ENCODE measurements around the gene FARS2. TPM values are rescaled to one million over a fixed set of nuclear protein-coding genes. Genes with fewer than 3 reads are reported as not detected.

FARS2 gene
- total and polyA plus RNA-seq, 5 donors: 13.9 to 19.6 (median 16.7) TPM

DNA sequence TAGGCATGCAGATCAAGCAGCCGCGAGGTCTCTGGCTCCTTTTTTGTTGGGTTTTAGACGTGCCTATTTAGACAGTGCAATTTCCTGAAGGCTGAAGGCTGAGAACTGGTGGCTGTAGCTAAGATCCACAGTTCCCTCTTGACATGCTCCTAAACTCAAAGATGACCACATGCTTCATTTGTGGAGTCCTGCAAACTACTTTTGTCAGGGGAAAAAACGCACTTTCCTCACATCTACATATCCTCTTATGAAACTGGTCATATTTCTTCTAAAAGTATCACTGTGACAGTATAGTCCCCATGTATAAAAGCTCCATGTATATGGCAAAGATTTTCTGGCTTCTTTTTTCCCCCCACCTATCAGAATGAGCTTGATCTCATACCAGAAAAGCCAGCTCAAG, 31.2 kb upstream of the FARS2 start:
- Histone ChIP-seq H3K27me3 (ENCODE audit: control insufficient read depth, insufficient read depth) (no peaks in the 10 kb centered on the region), H3K9me3 (ENCODE audit: control insufficient read depth, low read length) (no peaks in the 10 kb centered on the region), H3K4me1 (ENCODE audit: control insufficient read depth, insufficient read depth, low read length) (no peaks in the 10 kb centered on the region), H3K27ac (ENCODE audit: low read length) (no peak overlapping the region), H3K4me3 (ENCODE audit: low read length) (no peak overlapping the region)
- intact Hi-C loops (cut with DNase I): no loop called here
- no peak for DNase-seq
- WGBS: 76% methylated on average over 4 of the region's 4 CpGs
- ATAC-seq: no peak

DNA sequence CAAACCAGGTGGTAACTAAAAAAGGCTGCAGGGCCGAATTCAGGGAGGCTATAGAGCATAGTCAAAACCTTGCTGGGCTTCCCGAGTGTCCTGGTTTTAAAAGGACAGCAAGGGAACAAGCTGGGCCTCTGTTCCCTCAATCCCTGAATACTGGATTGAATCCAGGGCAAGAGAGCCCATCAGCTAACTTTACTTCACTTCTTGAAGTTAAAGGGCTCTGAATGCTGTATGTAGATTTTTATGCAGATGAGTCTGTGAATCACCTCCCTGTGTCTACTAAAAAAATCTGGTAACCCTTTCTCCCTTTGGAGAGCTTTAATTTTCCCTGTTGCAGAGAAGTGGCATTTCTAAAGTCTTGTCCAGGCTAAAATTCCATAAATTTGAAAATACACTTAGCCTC, 30.0 kb upstream of the FARS2 start:
- 85% methylated on average over 2 of the region's 2 CpGs for WGBS
- DNase-seq (no peak), ATAC-seq (no peak)
- H3K27me3 ChIP-seq (ENCODE audit: control insufficient read depth, insufficient read depth): no peaks in the 10 kb centered on the region
- H3K4me1 ChIP-seq (ENCODE audit: control insufficient read depth, insufficient read depth, low read length): no peaks in the 10 kb centered on the region
- H3K27ac ChIP-seq (ENCODE audit: low read length): no peak overlapping the region
- no peak overlapping the region for H3K4me3 ChIP-seq (ENCODE audit: low read length)
- intact Hi-C loops (cut with DNase I): no loop called here
- H3K9me3 ChIP-seq (ENCODE audit: control insufficient read depth, low read length): no peaks in the 10 kb centered on the region

DNA sequence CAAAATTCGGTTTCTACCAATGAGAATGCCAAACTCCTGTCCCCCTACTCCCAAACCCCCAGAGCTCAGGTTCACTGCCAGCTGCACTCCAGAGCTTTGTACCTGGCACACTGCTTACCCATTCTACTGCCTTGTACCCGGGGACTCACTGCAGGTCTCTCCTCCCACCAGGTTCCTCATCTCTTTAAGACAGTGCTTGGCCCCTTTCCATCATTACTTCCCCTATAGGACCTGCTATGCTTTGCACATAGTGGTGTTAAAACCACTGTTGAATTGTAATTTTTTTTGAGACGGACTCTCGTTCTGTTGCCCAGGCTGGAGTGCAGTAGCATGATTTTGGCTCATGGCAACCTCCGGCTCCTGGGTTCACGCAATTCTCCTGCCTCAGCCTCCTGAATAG, 26.4 kb upstream of the FARS2 start:
- ATAC-seq (peak in 1 of 2 donors; percentile 35), DNase-seq (no peak)
- Histone ChIP-seq H3K4me3 (ENCODE audit: low read length) (no peak overlapping the region), H3K4me1 (ENCODE audit: control insufficient read depth, insufficient read depth, low read length) (no peaks in the 10 kb centered on the region), H3K27ac (ENCODE audit: low read length) (no peak overlapping the region), H3K27me3 (ENCODE audit: control insufficient read depth, insufficient read depth) (no peaks in the 10 kb centered on the region), H3K9me3 (ENCODE audit: control insufficient read depth, low read length) (no peaks in the 10 kb centered on the region)
- intact Hi-C loops (cut with DNase I): no loop called here
- WGBS: 73% methylated on average over 6 of the region's 6 CpGs

DNA sequence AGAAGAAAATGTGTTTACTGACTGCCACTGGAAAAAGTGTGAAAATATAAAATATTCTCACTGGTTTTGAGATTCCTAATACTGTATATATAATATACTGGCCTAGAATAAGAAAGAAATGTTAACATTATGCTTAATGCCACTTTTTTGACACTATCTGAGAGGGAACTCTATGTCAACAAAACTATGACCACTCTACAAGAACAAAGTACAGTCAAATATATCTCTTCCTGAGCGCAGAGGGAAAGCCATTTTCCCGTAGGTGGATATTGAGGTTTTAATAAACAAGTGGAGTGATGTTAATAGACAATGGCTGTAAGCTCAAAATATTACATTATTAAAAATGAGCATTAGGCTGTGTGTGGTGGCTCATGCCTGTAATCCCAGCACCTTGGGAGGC, 25.5 kb upstream of the FARS2 start:
- Histone ChIP-seq H3K4me1 (ENCODE audit: control insufficient read depth, insufficient read depth, low read length) (no peaks in the 10 kb centered on the region), H3K27ac (ENCODE audit: low read length) (no peak overlapping the region), H3K4me3 (ENCODE audit: low read length) (no peak overlapping the region), H3K9me3 (ENCODE audit: control insufficient read depth, low read length) (no peaks in the 10 kb centered on the region), H3K27me3 (ENCODE audit: control insufficient read depth, insufficient read depth) (no peaks in the 10 kb centered on the region)
- DNase-seq (no peak), ATAC-seq (no peak)
- intact Hi-C loops (cut with DNase I): no loop called here
- WGBS: 98% methylated on average over 2 of the region's 2 CpGs

DNA sequence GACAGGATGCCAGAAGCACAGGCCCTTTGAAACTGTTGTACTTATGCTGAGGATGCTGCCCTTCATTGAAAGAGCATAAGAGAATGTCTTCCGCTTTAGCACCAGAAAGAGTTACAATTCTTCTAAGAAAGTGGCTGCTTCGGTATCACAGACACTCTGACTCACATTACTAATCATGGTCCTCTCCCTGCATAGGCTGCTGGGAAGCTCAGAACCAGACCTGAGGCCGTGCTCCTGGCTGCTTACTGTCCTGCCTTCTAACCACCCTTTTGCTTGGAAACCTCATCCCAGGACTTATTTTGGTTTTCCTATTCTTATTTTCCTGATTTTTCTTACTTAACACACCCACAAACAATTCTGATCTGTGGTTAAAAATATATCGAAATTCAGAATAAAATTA, 23.5 kb upstream of the FARS2 start:
- H3K4me1 ChIP-seq (ENCODE audit: control insufficient read depth, insufficient read depth, low read length): no peaks in the 10 kb centered on the region
- DNase-seq: no peak
- H3K27me3 ChIP-seq (ENCODE audit: control insufficient read depth, insufficient read depth): no peaks in the 10 kb centered on the region
- no peak for ATAC-seq
- H3K4me3 ChIP-seq (ENCODE audit: low read length): no peak overlapping the region
- no peaks in the 10 kb centered on the region for H3K9me3 ChIP-seq (ENCODE audit: control insufficient read depth, low read length)
- intact Hi-C loops (cut with DNase I): no loop called here
- H3K27ac ChIP-seq (ENCODE audit: low read length): no peak overlapping the region
- 87% methylated on average over 4 of the region's 4 CpGs for WGBS

DNA sequence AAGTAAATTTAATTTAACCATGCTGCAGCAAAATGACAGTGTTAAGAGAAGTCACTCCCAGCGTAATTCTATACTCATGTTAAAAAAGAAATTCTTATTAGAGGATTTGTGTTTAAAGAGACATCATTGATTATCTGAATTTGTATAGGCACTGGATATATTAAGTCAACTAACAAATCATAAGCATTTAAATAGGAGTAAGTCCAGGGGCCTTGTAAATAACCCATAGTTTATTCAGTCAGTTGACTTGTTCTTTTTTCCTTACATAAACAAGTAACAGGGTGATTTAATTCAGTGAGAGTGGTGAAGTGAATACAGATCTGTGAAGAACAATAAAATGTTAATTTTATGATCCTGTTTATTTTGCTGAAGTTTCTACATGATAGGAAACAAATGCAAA, 23.0 kb upstream of the FARS2 start:
- intact Hi-C loops (cut with DNase I): no loop called here
- Histone ChIP-seq H3K4me3 (ENCODE audit: low read length) (no peak overlapping the region), H3K9me3 (ENCODE audit: control insufficient read depth, low read length) (no peaks in the 10 kb centered on the region), H3K4me1 (ENCODE audit: control insufficient read depth, insufficient read depth, low read length) (no peaks in the 10 kb centered on the region), H3K27me3 (ENCODE audit: control insufficient read depth, insufficient read depth) (no peaks in the 10 kb centered on the region), H3K27ac (ENCODE audit: low read length) (no peak overlapping the region)
- DNase-seq (no peak), ATAC-seq (no peak)
- 94% methylated on average over 1 of the region's 1 CpG for WGBS

DNA sequence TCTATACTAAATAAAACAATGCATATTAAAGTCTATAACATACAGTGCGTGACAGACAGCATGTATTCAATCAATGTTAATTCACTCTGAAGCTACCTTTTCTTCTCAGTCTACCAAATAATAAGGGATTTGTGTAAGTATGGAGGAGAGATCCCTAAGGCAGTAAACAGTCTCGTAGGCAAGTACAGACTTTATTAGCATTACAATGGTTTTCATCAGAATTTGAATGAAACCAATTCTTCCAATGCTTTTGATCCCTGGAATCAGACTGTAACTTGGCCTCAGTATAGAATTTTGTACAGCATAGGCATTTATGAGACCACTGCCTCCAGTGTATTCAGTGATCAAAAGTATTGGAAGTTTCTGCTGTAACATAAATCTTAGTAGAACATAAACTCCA, 20.1 kb upstream of the FARS2 start:
- Histone ChIP-seq H3K27me3 (ENCODE audit: control insufficient read depth, insufficient read depth) (no peaks in the 10 kb centered on the region), H3K4me3 (ENCODE audit: low read length) (no peak overlapping the region), H3K4me1 (ENCODE audit: control insufficient read depth, insufficient read depth, low read length) (no peaks in the 10 kb centered on the region), H3K27ac (ENCODE audit: low read length) (no peak overlapping the region), H3K9me3 (ENCODE audit: control insufficient read depth, low read length) (no peaks in the 10 kb centered on the region)
- ATAC-seq: no peak
- intact Hi-C loops (cut with DNase I): no loop called here
- no peak for DNase-seq
- 92% methylated on average over 2 of the region's 2 CpGs for WGBS

DNA sequence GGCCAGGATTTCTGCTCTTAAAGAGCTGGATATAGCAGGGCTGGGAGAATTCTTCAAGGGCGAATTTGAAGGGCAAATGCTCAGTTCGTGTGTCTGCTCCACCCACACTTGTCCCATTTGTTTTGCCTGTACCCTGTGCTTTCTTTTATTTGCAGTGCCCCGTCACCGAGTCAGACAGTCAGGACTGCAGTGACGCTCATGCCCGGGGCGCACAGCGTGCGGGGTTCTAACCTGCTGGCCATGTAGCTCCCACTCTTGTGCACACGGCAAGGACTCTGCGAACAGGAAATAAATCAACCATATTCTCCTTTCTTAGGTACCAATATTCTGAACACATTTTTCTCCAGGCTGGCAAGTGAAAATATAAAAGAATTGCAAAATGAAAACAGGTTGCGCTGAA, 18.2 kb upstream of the FARS2 start:
- no peak for ATAC-seq
- H3K4me3 ChIP-seq (ENCODE audit: low read length): no peak overlapping the region
- 93% methylated on average over 12 of the region's 12 CpGs for WGBS
- H3K27ac ChIP-seq (ENCODE audit: low read length): no peak overlapping the region
- no peaks in the 10 kb centered on the region for H3K4me1 ChIP-seq (ENCODE audit: control insufficient read depth, insufficient read depth, low read length)
- H3K9me3 ChIP-seq (ENCODE audit: control insufficient read depth, low read length): no peaks in the 10 kb centered on the region
- DNase-seq: no peak
- H3K27me3 ChIP-seq (ENCODE audit: control insufficient read depth, insufficient read depth): no peaks in the 10 kb centered on the region
- intact Hi-C loops (cut with DNase I): no loop called here

DNA sequence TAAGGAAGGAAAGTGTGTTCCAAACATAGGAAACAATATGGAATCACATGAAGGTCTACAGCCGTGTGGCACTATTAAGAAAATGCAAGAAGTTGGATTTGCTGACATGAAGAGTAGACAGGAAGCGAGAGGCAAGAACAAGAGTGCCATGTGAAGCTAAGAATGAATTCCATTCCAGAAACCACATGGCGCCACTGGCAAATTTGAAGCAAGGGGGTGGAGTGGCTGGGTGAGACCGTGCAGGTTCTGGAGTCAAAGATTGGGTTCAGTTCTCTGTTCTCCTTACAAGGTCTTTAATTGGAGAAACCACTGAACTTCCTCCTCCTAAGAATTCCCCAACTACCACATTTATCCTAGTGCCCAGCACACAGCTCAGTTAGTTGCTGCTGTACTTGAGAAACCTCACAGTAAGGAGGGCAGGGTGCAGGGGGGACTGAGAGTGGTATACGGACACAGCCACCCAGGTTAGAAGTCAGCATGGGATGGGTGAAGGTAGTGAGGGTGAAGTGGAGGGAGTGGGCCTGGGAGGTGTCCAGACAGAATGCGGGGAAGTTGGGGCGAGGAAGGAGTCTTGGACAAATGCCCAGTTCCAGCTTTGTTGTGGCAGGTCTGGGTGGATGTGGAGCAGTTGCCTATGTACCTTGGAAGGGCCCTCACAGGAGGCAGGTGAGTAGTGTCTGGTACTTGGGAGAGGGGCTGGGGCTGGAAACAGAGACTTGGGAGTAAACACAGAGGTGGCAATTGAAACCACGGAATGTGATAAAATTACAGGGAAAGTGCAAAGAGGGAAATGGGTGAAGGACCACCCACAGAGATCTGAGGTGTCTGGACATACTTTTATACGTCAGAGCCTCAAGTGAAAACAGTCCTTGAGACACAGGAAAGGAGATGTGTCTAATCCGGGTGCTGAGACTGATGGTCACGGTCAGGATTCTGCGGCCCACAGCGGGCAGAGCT, 14.9 kb upstream of the FARS2 start:
- no peaks in the 10 kb centered on the region for H3K9me3 ChIP-seq (ENCODE audit: control insufficient read depth, low read length)
- H3K4me3 ChIP-seq (ENCODE audit: low read length): no peak overlapping the region
- DNase-seq (no peak), ATAC-seq (peak in 1 of 2 donors; percentile 38)
- WGBS: 84% methylated on average over 13 of the region's 13 CpGs
- no peak overlapping the region for H3K27ac ChIP-seq (ENCODE audit: low read length)
- H3K27me3 ChIP-seq (ENCODE audit: control insufficient read depth, insufficient read depth): no peaks in the 10 kb centered on the region
- no peaks in the 10 kb centered on the region for H3K4me1 ChIP-seq (ENCODE audit: control insufficient read depth, insufficient read depth, low read length)
- intact Hi-C loops (cut with DNase I): no loop called here

DNA sequence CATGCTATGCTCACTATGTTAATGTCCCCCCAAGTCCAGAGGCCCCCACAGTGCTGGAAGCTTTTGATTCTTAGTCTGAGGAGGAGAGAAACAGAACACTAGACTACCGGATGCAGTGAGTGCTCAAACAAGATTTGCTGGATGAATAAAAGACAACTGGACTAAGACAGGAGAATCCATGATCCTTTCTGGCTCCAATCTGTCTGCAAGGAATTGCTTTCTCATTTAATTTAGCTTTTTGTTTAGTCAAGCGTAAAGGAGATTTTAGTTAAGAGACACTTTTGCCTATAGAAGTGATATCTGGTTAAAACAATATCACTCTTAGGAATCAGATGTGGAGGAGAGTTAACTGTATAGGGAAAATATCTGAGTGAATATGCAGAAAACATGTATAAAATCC, 14.1 kb upstream of the FARS2 start:
- WGBS: over 99% methylated on average over 2 of the region's 2 CpGs
- Histone ChIP-seq H3K9me3 (ENCODE audit: control insufficient read depth, low read length) (no peaks in the 10 kb centered on the region), H3K4me3 (ENCODE audit: low read length) (no peak overlapping the region), H3K27ac (ENCODE audit: low read length) (no peak overlapping the region), H3K27me3 (ENCODE audit: control insufficient read depth, insufficient read depth) (no peaks in the 10 kb centered on the region), H3K4me1 (ENCODE audit: control insufficient read depth, insufficient read depth, low read length) (no peaks in the 10 kb centered on the region)
- ATAC-seq: no peak
- intact Hi-C loops (cut with DNase I): no loop called here
- no peak for DNase-seq

DNA sequence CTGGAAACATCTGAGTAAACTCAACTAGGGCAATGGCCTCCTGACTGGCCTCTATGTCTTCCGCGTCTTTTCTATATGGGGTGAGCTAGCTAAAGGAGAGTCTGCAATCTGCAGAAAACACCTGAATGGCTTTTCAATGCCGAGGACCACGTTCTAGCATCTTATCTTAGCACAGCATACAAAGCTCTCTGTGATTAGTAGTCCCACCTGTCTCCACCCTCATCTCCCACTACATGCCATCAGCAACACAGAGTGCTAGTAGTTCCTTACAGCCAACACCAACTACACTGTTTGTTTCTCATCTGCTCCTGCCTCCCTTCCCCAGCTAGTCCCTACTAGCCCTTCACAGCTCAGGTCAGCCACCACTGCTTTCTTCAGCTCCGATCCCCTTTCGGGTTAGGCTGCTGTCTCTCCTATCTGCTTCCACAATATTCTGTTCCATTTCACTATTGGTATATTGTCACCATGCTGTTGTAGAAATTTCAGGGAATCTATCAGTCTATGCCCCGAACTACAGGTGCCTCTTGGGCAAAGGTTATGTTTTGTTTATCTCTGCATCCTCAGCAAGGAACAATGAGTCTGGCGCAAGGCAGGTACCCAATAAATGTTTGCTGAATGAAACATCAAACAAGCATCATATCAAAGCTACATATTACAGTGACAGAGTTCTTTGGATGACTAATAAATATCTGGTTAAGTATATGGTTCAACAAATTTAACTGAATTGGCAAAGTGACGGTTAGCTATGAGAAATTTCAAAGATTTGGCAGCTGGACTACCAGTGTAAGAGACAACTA, 12.8 kb upstream of the FARS2 start:
- ATAC-seq (no peak), DNase-seq (no peak)
- H3K4me3 ChIP-seq (ENCODE audit: low read length): no peak overlapping the region
- H3K4me1 ChIP-seq (ENCODE audit: control insufficient read depth, insufficient read depth, low read length): no peaks in the 10 kb centered on the region
- H3K27me3 ChIP-seq (ENCODE audit: control insufficient read depth, insufficient read depth): no peaks in the 10 kb centered on the region
- intact Hi-C loops (cut with DNase I): no loop called here
- no peaks in the 10 kb centered on the region for H3K9me3 ChIP-seq (ENCODE audit: control insufficient read depth, low read length)
- WGBS: 94% methylated on average over 9 of the region's 9 CpGs
- H3K27ac ChIP-seq (ENCODE audit: low read length): no peak overlapping the region

Measured in right cardiac atrium (tissue), 5 donors.